Stimulated activated CD8-positive, alpha-beta memory T cell treated with anti-CD3 and anti-CD28 coated beads, Interleukin-4, amount 100 ng/mL, for 24 hours (primary cell): ENCODE measurements around the gene NOS1AP.

Source experiments
- DNase-seq: peaks from one replicate; pipeline ENCODE4 v3.0.0-alpha.2; 2020; ENCODE audit warnings: low read depth

NOS1AP gene

GRCh38 chr1:162090378-162090777, 20.9 kb downstream of the NOS1AP start:
- no peak for DNase-seq

DNA sequence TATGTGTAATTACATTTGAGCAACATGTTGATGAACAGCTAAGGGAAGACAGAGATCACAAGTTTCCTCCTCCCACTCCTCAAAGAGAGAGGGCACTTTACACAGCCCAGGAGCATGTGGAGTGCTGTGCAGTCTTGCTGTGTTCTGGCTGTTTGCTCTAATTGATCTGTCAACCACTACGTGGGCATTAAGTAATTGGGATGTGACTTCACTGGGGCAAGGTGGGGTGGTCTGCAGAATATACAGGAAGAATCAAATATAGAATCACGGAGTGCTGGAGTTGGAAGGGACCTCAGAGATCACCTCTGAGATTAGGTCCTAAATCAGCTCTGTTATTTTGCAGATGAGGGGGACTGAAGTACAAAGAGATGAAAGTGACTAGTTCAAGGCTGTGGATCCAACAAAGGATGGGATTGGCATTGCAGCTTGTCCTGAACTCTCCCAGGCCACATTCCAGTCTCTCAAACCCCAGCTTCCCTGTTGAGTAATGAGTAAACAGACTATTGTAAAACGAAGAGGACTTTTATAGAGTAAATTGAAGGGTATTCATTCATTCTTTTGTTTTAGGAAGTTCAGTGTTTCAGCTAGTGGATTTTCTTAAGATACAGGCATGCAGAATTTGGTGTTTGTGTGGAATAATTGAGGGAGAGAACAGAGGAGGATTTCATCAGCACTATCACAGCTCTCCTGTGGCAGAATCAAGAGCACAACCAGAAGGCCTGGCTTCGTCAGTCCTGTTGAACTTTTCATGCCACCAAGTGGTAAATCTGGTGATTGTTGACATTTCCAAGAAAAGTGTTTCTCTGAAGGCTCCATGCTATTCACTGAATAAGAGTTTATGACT, 22.4 kb downstream of the NOS1AP start:
- DNase-seq, result no peak

DNA sequence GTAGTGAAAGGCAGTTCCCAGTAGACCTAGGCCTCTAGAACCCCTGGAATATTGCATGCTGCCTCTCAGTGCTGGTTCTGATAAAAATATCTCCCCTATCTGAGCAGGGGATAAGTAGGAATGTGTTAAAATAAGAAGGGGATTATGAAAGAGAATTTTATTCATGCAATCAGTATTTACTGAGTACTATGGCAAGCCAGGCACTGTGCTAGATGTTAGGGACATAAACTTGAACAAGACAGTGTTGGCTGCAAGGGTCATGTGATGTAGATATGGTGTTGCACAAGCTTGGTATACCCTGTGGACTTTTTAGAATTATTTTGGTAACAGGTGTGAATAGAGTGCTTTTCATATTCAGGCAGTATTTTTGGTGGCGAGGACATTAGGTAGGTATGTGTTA, 23.6 kb downstream of the NOS1AP start:
- DNase-seq, result no peak

DNA sequence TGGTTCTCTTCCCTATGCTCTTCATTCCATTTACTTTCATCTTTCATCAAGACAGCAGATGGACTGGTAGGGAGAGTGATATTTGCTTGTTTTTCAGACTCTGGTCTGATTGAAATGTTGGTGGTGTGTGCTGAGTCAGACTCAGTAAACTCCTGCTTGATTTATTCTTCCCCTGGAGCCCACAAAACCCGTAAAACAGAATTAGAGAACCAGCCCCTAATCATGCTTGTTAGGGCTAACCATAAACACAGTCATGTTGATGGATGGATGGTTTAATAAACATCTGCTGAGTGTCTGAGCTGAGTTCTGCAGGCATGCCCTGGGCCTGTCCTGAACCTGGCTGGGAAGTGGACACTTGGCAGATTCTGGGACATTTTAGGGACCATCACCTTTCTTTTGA, 24.8 kb downstream of the NOS1AP start:
- DNase-seq, result no peak

DNA sequence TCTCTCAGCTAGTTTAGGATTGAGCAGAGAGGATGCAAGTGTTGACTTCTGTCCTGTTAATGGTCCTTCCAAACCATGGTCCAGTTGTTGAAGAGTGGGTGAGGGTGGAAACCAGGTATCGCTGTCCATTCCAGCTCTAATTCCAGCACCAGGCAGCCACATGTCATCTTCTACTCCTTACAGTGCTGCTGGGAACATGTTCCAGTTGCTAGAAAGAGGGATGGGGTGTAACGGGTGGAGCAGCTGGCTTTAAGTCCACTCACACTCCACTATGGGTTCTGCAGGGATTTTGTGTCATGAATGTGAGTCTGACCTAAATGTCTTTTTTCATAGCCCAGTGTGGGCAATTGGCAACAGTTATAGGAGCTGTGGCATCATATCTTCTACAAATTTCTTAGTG, 25.2 kb downstream of the NOS1AP start:
- DNase-seq, result no peak

DNA sequence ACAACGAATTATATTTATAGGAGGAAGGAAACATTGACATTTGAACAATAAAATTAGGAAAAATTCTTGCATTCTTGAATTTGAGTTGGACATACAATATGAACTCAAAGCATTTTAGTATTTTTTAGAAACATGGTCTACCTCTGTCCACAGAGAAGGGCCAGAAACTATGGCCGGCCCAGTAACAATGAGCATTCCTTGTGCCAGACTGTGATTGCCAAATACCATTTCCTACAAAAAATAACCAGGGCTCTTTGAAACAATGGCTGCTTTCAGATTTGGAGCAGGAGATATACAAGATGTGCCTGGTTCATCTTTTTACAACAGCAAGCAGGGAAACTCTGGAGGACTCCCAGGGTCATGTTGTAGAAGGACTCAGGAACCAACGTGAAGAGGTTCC, 38.4 kb downstream of the NOS1AP start:
- no peak for DNase-seq

GRCh38 chr1:162108426-162108825, 38.9 kb downstream of the NOS1AP start:
- DNase-seq, result no peak

GRCh38 chr1:162110910-162111309, 41.4 kb downstream of the NOS1AP start:
- no peak for DNase-seq

DNA sequence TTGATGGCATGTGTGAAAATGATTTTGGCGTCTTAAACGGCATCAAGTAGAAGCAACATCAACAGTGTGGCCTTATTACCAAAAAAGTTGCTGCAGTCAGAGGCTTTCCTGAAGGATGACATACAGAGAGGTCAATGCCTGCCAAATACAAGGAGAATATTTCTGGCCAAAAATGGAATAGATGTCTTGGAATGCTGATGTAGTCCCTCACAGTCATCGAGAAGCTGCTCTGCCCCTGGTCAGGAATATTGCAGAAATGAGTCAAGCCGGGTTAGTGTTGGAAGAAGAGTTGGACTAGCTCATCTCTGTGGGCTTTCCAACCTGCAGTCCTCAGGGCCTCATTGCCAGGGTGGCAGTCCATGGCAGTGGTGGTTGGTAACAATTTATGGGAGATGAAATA, 42.1 kb downstream of the NOS1AP start:
- DNase-seq, result no peak

DNA sequence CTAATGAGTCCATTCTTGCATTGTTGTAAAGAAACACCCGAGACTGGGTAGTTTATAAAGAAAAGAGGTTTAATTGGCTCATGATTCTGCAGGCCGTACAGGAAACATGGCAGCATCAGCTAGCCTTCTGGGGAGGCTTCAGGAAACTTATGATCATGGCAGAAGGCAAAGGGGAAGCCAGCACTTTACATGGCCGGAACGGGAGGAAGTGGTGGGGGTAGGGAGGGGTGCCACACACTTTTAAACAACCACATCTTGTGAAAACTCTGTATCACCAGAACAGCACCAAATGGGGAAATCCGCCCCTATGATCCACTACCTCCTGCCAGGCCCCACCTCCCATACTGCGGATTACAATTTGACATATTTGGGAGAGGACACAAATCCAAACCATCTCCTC, 43.9 kb downstream of the NOS1AP start:
- no peak for DNase-seq

DNA sequence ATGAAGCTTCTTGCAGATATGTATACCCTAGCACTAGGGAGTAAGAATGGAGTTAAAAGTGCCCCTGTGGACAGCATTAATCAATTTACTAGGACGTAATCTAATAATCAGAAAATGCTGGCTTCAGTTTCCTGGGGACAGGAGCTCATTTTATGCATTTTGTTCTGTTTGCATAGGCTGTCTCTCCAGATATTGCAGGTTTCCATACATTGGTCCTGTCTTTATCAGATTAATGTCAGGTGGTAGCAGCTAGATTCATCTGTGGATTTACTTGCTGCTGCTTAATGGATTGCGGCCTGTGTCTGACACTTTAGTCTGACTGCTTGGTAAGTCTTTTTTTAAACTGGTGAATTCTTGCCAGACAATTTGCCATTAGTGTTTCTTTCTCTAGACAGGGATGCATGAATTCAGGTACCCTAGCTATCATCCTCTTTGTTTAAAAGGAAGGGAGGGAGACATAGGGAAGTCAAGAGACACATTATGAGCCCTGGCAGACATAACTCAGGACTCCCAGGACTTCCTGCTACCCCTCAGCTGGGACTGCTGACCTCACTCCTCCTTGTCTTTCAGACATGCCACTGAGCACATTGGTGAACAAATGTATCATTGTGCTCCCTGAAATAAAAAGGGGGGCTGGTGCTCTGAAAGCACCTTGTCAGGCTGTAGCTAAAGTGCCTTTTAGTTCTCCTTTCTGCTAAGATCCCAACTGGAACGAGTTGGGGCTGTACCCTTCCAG, 47.7 kb downstream of the NOS1AP start:
- DNase-seq, result no peak

DNA sequence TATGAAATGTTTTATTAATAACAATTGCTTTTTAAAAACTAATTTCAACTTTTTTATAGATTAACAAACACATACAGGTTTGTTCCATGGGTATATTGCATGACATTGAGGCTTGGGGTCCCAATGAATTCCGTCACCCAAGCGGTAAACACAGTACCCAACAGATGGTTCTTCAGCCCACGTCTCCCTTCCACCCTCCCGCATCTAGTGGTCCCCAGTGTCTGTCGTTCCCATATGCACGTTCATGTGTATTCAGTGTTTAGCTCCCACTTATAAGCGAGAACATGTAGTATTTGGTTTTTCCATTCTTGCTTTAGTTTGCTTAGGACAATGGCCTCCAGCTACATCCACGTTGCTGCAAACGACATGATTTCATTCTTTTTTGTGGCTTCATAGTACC, 48.6 kb downstream of the NOS1AP start:
- no peak for DNase-seq

- DNase-seq, result no peak
Observed at GRCh38 chr1:162128693-162129356, 59.3 kb downstream of the NOS1AP start.

GRCh38 chr1:162130308-162130707, 60.8 kb downstream of the NOS1AP start:
- DNase-seq, result no peak

GRCh38 chr1:162131400-162132321, 62.2 kb downstream of the NOS1AP start:
- DNase-seq, result no peak

DNA sequence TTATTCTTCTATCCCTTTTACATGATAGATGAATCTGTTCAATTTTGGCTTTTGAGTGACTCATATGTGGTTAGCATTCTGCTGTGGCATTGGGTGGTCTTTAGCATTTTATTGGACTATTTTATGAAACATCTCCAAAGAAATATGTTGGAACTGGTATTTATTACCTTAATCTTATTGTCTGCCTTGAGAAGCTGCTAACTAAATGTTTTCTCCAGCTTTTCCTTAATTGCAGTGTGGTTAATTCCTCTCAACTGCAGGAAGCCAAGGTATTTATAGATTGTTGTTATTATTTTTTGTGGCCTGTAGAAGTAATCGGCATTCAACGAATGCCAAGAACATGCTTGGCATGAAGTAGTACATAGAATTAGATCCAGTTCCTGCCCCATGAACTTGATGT, 64.1 kb downstream of the NOS1AP start:
- DNase-seq, result no peak

GRCh38 chr1:162134646-162135045, 65.2 kb downstream of the NOS1AP start:
- no peak for DNase-seq

DNA sequence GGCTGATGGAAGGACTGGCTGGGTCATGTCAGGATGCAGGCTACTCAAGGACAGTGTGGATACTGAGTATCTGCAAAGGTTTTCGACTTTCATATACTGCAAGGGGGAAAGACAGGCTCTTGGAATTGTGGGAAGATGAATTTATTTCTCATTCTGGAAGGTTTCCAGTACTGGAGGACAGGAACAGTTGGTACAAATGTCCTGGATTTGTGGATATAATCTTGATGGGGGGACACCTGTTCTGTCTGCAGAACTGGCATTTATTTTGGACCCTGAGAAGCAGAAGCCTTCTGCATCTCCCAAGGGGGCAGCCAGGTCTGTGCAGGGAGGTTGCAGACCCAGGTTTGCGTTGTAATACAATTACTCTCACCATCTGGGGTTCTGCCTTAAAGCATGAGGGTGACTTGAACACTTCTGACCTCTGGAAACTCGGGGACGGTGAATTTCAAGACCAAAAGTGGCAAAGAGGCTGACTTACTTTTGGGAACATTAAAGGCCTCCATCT, 65.8 kb downstream of the NOS1AP start:
- no peak for DNase-seq

- no peak for DNase-seq
Observed at GRCh38 chr1:162136760-162137159, 67.3 kb downstream of the NOS1AP start.

DNA sequence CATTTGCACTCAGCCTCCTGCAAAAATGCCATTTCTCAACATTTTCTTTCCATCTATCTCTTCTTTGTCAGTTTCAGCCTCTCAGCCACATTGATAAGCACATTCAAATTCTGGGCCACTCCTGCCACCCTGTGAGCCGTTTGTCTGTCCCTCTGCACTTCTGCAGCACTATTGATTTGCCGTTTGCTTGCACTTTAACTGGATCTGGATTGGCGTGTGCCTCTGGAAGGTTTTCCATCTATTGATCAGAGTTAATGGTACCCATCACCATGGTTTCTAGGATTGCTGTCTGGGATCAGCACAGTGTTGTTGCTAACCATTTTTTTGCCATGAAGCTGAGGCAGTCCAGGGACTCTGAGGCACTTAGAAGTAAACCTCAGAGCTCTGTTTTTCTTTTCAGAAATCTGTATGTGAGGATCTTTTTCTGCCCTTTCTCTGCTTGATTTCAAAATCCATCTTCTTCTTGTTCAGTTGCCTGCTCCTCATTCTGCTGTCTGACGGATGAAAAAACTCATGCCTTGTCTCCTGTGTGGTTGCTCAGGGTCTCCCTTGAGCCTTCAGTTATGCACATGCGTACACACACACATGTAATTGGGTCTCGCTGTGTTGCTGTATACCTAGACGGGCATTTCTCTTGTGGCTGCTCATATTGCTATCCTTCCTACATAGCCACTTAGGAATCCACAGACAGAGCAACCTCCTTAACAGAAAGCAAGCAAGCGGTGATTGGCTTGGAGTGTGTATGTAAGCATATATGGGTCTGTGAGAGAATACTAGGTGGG, 67.9 kb downstream of the NOS1AP start:
- DNase-seq, result no peak

GRCh38 chr1:162138112-162138511, 68.6 kb downstream of the NOS1AP start:
- no peak for DNase-seq
